ENCODE measurements around the gene PKP2. TPM values are rescaled to one million over a fixed set of nuclear protein-coding genes. Genes with fewer than 3 reads are reported as not detected.

PKP2 gene
- total and polyA plus RNA-seq, 4 donors = 8.6 to 35.7 (median 12.8) TPM

DNA sequence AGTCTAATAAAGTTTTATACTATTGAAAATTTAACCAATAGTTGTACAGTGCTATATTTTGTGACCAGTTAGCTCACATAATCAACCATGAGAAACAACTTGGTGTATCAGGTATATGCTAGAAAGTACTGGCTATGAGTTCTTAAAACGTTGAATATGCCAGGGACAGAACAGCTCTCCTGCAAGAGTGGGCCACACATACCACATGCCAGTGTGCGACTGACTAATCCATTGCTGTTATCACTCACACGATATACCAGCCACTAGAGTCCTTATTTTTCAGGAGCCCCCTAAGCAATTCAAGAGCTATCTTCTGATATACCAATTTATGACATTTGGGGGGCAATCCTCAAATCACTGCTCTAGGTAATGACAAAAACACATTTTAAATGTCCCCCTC is 9.5 kb downstream of the PKP2 start:
- H3K4me3 ChIP-seq (ENCODE audit: low read depth in 1 of 3, low read length in 3 of 3) = no peak overlapping the region
- no peaks in the 10 kb centered on the region for H3K36me3 ChIP-seq (ENCODE audit: control insufficient read depth in 4 of 4, insufficient read depth in 3 of 4, low read depth in 1 of 4, low read length in 3 of 4)
- TF ChIP-seq EGR1 (IDR thresholded peaks at IDR 0.05; ENCODE audit: low read depth in 2 of 2) (no peak), SP1 (IDR thresholded peaks at IDR 0.05) (no peak), JUND (IDR thresholded peaks at IDR 0.05) (no peak), HNF4A (conservative IDR thresholded peaks at IDR 0.05) (no peak), HNF4G (IDR thresholded peaks at IDR 0.05) (no peak), GABPA (IDR thresholded peaks at IDR 0.05 in 1 of 2, conservative IDR thresholded peaks at IDR 0.05 in 1 of 2) (no peak), RXRA (IDR thresholded peaks at IDR 0.05) (no peak), ZBTB33 (IDR thresholded peaks at IDR 0.05) (no peak), ATF3 (IDR thresholded peaks at IDR 0.05) (no peak), YY1 (IDR thresholded peaks at IDR 0.05) (no peak), TAF1 (conservative IDR thresholded peaks at IDR 0.05) (no peak), FOXA2 (IDR thresholded peaks at IDR 0.05) (no peak), NR2F2 (IDR thresholded peaks at IDR 0.05) (no peak)
- TF ChIP-seq, protein P1, sequence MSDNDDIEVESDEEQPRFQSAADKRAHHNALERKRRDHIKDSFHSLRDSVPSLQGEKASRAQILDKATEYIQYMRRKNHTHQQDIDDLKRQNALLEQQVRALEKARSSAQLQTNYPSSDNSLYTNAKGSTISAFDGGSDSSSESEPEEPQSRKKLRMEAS (IDR thresholded peaks at IDR 0.05) = no peak
- TF ChIP-seq, protein P2, sequence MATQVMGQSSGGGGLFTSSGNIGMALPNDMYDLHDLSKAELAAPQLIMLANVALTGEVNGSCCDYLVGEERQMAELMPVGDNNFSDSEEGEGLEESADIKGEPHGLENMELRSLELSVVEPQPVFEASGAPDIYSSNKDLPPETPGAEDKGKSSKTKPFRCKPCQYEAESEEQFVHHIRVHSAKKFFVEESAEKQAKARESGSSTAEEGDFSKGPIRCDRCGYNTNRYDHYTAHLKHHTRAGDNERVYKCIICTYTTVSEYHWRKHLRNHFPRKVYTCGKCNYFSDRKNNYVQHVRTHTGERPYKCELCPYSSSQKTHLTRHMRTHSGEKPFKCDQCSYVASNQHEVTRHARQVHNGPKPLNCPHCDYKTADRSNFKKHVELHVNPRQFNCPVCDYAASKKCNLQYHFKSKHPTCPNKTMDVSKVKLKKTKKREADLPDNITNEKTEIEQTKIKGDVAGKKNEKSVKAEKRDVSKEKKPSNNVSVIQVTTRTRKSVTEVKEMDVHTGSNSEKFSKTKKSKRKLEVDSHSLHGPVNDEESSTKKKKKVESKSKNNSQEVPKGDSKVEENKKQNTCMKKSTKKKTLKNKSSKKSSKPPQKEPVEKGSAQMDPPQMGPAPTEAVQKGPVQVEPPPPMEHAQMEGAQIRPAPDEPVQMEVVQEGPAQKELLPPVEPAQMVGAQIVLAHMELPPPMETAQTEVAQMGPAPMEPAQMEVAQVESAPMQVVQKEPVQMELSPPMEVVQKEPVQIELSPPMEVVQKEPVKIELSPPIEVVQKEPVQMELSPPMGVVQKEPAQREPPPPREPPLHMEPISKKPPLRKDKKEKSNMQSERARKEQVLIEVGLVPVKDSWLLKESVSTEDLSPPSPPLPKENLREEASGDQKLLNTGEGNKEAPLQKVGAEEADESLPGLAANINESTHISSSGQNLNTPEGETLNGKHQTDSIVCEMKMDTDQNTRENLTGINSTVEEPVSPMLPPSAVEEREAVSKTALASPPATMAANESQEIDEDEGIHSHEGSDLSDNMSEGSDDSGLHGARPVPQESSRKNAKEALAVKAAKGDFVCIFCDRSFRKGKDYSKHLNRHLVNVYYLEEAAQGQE (IDR thresholded peaks at IDR 0.05) = no peak
- no peaks in the 10 kb centered on the region for H3K9me3 ChIP-seq (ENCODE audit: control insufficient read depth in 4 of 4, low read length in 3 of 4)
- H3K27ac ChIP-seq (ENCODE audit: low read depth in 1 of 2, low read length in 2 of 2) = no peak overlapping the region
- no peak for DNase-seq (ENCODE audit: low spot score)
- H3K9ac ChIP-seq (ENCODE audit: low read depth in 1 of 2, low read length in 2 of 2) = no peak overlapping the region
- H3K4me1 ChIP-seq (ENCODE audit: control insufficient read depth in 4 of 4, insufficient read depth in 4 of 4, low read length in 3 of 4) = peaks cover 0 to 15% (median 1%) of the 10 kb centered on the region in 4 donors
- WGBS = 89% methylated on average over 3 of the region's 3 CpGs
- no peaks in the 10 kb centered on the region for H3K27me3 ChIP-seq (ENCODE audit: control insufficient read depth in 4 of 4, insufficient read depth in 4 of 4, low read length in 3 of 4)

- WGBS = 72% methylated on average over 4 of the region's 4 CpGs
- H3K4me1 ChIP-seq (ENCODE audit: control insufficient read depth in 4 of 4, insufficient read depth in 4 of 4, low read length in 3 of 4) = peaks cover 2 to 16% (median 2%) of the 10 kb centered on the region in 4 donors
- no peaks in the 10 kb centered on the region for H3K9me3 ChIP-seq (ENCODE audit: control insufficient read depth in 4 of 4, low read length in 3 of 4)
- no peaks in the 10 kb centered on the region for H3K36me3 ChIP-seq (ENCODE audit: control insufficient read depth in 4 of 4, insufficient read depth in 3 of 4, low read depth in 1 of 4, low read length in 3 of 4)
- no peak for DNase-seq (ENCODE audit: low spot score)
- H3K27ac ChIP-seq (ENCODE audit: low read depth in 1 of 2, low read length in 2 of 2) = no peak overlapping the region
- no peak overlapping the region for H3K9ac ChIP-seq (ENCODE audit: low read depth in 1 of 2, low read length in 2 of 2)
- TF ChIP-seq, protein P1 (IDR thresholded peaks at IDR 0.05) = no peak
- TF ChIP-seq RXRA (IDR thresholded peaks at IDR 0.05) (no peak), ZBTB33 (IDR thresholded peaks at IDR 0.05) (no peak), YY1 (IDR thresholded peaks at IDR 0.05) (no peak)
- H3K27me3 ChIP-seq (ENCODE audit: control insufficient read depth in 4 of 4, insufficient read depth in 4 of 4, low read length in 3 of 4) = no peaks in the 10 kb centered on the region
- H3K4me3 ChIP-seq (ENCODE audit: low read depth in 1 of 3, low read length in 3 of 3) = no peak overlapping the region
Observed at GRCh38 chr12:32885831-32886230, 10.7 kb downstream of the PKP2 start.

Measured in liver (tissue), 9 donors.